ENCODE measurements around the gene NR1H4.
"Not testable (repeated sequence)": the region's sequence is repeated elsewhere in the genome, so short reads cannot be mapped to it uniquely, and the experiment has no call there.

NR1H4 gene

GRCh38 chr12:100473050-100473715, 483 bp upstream of the NR1H4 start:
- no peak for DNase-seq

- no peak for DNase-seq
These were observed 951 bp downstream of the NR1H4 start for GRCh38 chr12:100474617-100475016.

- no peak for DNase-seq
These were observed 2.5 kb downstream of the NR1H4 start for GRCh38 chr12:100476013-100476751.

- DNase-seq, result no peak
These were observed 7.4 kb downstream of the NR1H4 start for GRCh38 chr12:100481021-100481420.

- DNase-seq, result no peak
These were observed 10.7 kb downstream of the NR1H4 start for GRCh38 chr12:100484183-100484886.

- DNase-seq, result no peak
These were observed 11.3 kb downstream of the NR1H4 start for GRCh38 chr12:100484891-100485471.

- no peak for DNase-seq
These were observed 12.3 kb downstream of the NR1H4 start for GRCh38 chr12:100485983-100486382.

- DNase-seq, result no peak
These were observed 15.7 kb downstream of the NR1H4 start for GRCh38 chr12:100489251-100489820.

- DNase-seq, result no peak
These were observed 16.4 kb downstream of the NR1H4 start for GRCh38 chr12:100490056-100490455.

GRCh38 chr12:100491104-100491503, 17.4 kb downstream of the NR1H4 start:
- DNase-seq, result no peak

GRCh38 chr12:100493396-100494012, 19.8 kb downstream of the NR1H4 start:
- DNase-seq, result no peak

- no peak for DNase-seq
These were observed 20.4 kb downstream of the NR1H4 start for GRCh38 chr12:100494026-100494425.

GRCh38 chr12:100494538-100494937, 20.9 kb downstream of the NR1H4 start:
- no peak for DNase-seq

- DNase-seq, result no peak
These were observed 23.6 kb downstream of the NR1H4 start for GRCh38 chr12:100497105-100497795.

- no peak for DNase-seq
These were observed 24.5 kb downstream of the NR1H4 start for GRCh38 chr12:100498141-100498540.

GRCh38 chr12:100499416-100499815, 25.8 kb downstream of the NR1H4 start:
- no peak for DNase-seq

- not testable (repeated sequence) for DNase-seq
These were observed 29.1 kb downstream of the NR1H4 start for GRCh38 chr12:100502718-100503117.

- no peak for DNase-seq
These were observed 29.6 kb downstream of the NR1H4 start for GRCh38 chr12:100503228-100503628.

GRCh38 chr12:100504804-100505203, 31.1 kb downstream of the NR1H4 start:
- no peak for DNase-seq

- no peak for DNase-seq
These were observed 35.1 kb downstream of the NR1H4 start for GRCh38 chr12:100508751-100509150.

- no peak for DNase-seq
These were observed 39.0 kb downstream of the NR1H4 start for GRCh38 chr12:100512692-100513091.

GRCh38 chr12:100515968-100516367, 42.3 kb downstream of the NR1H4 start:
- no peak for DNase-seq
